Body of pancreas (tissue), 4 donors: Measurements from ENCODE around the gene RNF14. TPM values are rescaled to one million over a fixed set of nuclear protein-coding genes. Genes with fewer than 3 reads are reported as not detected.

Source experiments
- ATAC-seq: fragments of 150-250 bp; one replicate; pipeline ENCODE4 v1.9.1; 2016
- DNase-seq, 4 donors: peaks; one replicate each; pipeline ENCODE4 v3.0.0-alpha.2; 2019
- H3K27ac ChIP-seq, 4 donors: fragments of 200-600 bp; sonication (generic); 1 replicate in 3 of 4; 2 replicates in 1 of 4; pipeline versions ENCODE4 v1.5.1 to v1.6.1; 2016 to 2019; ENCODE audit warnings: mild to moderate bottlenecking in 1 of 4, mixed read lengths in 1 of 4, moderate library complexity in 1 of 4
- H3K27me3 ChIP-seq, 2 donors: fragments of 200-600 bp; sonication (generic); one replicate each; pipeline ENCODE4 v1.6.0; 2016; ENCODE audit warnings: mild to moderate bottlenecking in 1 of 2
- H3K36me3 ChIP-seq, 2 donors: fragments of 200-600 bp; sonication (generic); replicated peaks in 1 of 2; 2 replicates each; pipeline ENCODE4 v1.5.1; 2016; ENCODE audit warnings: low read depth in 2 of 2; ENCODE audit not compliant: insufficient read depth in 1 of 2
- H3K4me1 ChIP-seq: fragments of 200-600 bp; sonication (generic); one replicate; pipeline ENCODE4 v1.6.0; 2016
- H3K4me3 ChIP-seq, 2 donors: fragments of 200-600 bp; sonication (generic); 1 replicate in 1 of 2; 2 replicates in 1 of 2; pipeline ENCODE4 v1.5.1; 2016 to 2019
- H3K9me3 ChIP-seq, 3 donors: fragments of 200-600 bp; sonication (generic); 1 replicate in 2 of 3; 2 replicates in 1 of 3; pipeline ENCODE4 v1.5.1; 2016
- POLR2A ChIP-seq, 3 donors: fragments of 450-650 bp; IDR thresholded peaks; one replicate each; pipeline ENCODE4 v1.6.1; 2016; ENCODE audit warnings: antibody characterized with exemption in 3 of 3, mild to moderate bottlenecking in 2 of 3
- WGBS, 2 donors: methylation state at CpG; one replicate each; pipeline ENCODE4 v1.1.5; 2017; 5-methylcytosine and 5-hydroxymethylcytosine counted together
- intact Hi-C: fragments of 100-400 bp; cut with DNase I; formaldehyde crosslinking; loops from one replicate; pipeline ENCODE4 v1.15.1; 2023
- total RNA-seq, 2 donors: library from RNA; depleted of rRNA; stranded (reverse); fragments of >200 nt; gene quantifications; one replicate each; pipeline ENCODE4 v1.1.0, GENCODE V29; 2016
- TF ChIP-seq, protein P1 (sequence below), 7 experiments: fragments of 450-650 bp in 4 of 7; fragments of 200-600 bp in 3 of 7; sonication (generic) in 3 of 7; IDR thresholded peaks; one replicate each; pipeline ENCODE4 v1.5.1; 2016 to 2019; ENCODE audit warnings: antibody characterized with exemption in 7 of 7

Gene RNF14
- total RNA-seq, 2 donors from 2014 or later: 29.3 to 44.2 TPM

DNA sequence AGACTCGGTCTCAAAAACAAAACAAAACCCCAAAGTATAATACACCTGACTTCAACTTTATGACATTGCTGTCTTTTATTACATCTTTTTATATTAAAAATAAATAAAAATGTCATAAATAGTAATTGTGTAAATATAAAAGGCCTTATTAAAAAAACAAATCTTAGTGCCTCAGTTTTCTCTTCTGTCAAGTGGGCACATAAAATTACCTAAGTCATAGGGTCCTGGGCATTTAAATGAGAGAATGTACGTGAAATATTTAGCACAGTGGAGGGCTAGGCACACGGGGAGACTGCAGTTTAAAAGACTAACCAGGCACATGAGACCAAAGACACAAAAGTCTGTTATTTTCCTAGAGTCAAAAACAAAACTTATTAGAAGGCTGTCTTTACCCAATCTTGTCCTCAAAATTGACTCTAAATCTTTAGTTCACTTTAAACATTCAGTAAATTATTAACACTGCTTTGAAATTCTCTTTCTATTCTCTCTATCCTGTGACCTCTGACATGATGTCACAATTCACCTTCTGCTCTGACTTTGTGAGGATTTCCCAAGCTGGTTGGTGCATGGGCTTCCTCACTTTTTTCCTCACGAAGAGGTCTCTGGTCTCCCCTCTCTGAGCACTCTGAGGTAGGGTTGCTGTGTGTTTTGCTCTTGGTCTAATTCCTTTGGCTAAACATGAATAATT, 2.5 kb upstream of the RNF14 start:
- Histone ChIP-seq H3K4me1 (peaks cover 19% of the 10 kb centered on the region), H3K36me3 (no peaks in the 10 kb centered on the region), H3K4me3 (no peak overlapping the region), H3K27me3 (no peaks in the 10 kb centered on the region), H3K9me3 (no peaks in the 10 kb centered on the region), H3K27ac (no peak overlapping the region)
- ATAC-seq: no peak
- no peak for TF ChIP-seq POLR2A (IDR thresholded peaks at IDR 0.05)
- TF ChIP-seq, protein P1, sequence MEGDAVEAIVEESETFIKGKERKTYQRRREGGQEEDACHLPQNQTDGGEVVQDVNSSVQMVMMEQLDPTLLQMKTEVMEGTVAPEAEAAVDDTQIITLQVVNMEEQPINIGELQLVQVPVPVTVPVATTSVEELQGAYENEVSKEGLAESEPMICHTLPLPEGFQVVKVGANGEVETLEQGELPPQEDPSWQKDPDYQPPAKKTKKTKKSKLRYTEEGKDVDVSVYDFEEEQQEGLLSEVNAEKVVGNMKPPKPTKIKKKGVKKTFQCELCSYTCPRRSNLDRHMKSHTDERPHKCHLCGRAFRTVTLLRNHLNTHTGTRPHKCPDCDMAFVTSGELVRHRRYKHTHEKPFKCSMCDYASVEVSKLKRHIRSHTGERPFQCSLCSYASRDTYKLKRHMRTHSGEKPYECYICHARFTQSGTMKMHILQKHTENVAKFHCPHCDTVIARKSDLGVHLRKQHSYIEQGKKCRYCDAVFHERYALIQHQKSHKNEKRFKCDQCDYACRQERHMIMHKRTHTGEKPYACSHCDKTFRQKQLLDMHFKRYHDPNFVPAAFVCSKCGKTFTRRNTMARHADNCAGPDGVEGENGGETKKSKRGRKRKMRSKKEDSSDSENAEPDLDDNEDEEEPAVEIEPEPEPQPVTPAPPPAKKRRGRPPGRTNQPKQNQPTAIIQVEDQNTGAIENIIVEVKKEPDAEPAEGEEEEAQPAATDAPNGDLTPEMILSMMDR (IDR thresholded peaks at IDR 0.05): no peak
- WGBS, 2 donors: 59 to 62% methylated on average over 4 of the region's 4 CpGs
- intact Hi-C loops: no loop called here
- DNase-seq: no peak

DNA sequence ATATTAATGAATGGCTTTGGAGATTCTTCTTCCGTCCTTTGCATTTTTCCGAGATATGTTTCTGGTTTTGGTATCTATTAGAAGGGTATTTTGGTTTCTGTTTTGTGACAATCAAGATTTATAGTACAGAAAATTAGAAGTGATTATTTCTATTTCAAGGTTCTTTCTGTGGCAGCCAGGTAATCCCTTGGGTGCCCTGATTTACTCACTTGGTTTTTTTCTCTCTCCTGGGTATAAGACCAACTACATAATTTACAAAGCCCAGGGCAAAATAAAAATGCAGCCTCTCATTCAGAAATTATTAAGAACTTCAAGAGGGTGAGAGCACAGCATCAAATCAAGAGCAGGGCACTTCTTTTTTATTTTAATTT, 2.0 kb upstream of the RNF14 start:
- 81 to 89% methylated on average over 2 of the region's 2 CpGs for WGBS, 2 donors
- H3K4me3 ChIP-seq: no peak overlapping the region
- peaks cover 19% of the 10 kb centered on the region for H3K4me1 ChIP-seq
- intact Hi-C loops: no loop called here
- H3K27ac ChIP-seq: no peak overlapping the region
- DNase-seq (no peak), ATAC-seq (no peak)
- no peaks in the 10 kb centered on the region for H3K9me3 ChIP-seq
- H3K36me3 ChIP-seq: no peaks in the 10 kb centered on the region
- no peaks in the 10 kb centered on the region for H3K27me3 ChIP-seq
- TF ChIP-seq, protein P1 (IDR thresholded peaks at IDR 0.05): no peak
- TF ChIP-seq POLR2A (IDR thresholded peaks at IDR 0.05): no peak

DNA sequence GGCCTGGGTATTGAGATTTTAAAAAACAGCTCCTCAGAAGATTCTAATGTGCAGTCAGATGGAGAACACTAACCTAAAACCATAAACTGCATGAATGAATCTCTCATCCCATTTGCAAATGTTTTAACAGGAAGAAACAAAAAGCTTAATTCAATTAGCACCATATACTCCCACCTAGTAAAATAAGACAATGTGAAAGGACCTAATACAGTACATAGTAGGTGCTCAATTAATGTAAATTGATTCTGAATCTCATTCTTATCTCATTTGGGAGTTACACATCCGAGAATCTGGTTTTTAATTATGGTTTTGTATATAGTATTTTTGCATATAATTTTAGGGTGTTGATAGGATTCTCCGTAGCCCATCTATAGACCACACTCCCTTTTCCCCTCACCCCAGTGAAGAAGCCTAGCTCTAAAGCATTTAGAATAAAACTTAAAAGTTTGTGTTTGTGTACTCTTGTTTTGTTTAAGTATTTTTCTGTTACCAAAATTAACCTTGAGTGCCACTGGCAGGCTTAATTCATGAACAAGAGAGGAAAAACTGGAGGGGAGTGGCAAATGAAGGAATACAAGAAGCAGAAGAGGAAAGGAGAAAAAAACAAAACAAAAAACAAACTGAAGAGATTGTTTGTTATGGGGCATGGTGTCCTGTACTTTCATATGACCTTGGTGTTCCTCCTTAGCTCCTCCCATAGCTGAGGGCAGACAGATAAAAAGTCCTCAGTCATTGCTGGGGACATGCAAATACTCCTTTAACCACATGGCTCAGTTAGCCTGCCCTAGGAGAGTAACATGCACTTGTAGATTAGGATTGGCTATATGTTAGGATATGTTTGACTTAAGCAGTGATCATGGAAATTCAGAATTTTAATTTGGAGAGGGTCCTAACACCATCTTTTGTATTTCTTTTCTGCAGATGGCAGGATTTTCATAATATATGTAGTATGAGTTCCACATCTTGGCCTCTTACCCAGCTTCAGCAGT, 1.2 kb downstream of the RNF14 start:
- H3K9me3 ChIP-seq: no peaks in the 10 kb centered on the region
- no peak for TF ChIP-seq POLR2A (IDR thresholded peaks at IDR 0.05)
- no peaks in the 10 kb centered on the region for H3K27me3 ChIP-seq
- peak overlapping the region; percentile 86 to 97 (median 91) for H3K27ac ChIP-seq
- intact Hi-C loops: no loop called here
- peak overlapping the region; percentile 33 to 55 for H3K4me3 ChIP-seq
- H3K4me1 ChIP-seq: peaks cover 19% of the 10 kb centered on the region
- 53 to 55% methylated on average over 2 of the region's 2 CpGs for WGBS, 2 donors
- no peak for ATAC-seq
- peaks cover 0 to 3% of the 10 kb centered on the region in 2 donors for H3K36me3 ChIP-seq
- no peak for DNase-seq

DNA sequence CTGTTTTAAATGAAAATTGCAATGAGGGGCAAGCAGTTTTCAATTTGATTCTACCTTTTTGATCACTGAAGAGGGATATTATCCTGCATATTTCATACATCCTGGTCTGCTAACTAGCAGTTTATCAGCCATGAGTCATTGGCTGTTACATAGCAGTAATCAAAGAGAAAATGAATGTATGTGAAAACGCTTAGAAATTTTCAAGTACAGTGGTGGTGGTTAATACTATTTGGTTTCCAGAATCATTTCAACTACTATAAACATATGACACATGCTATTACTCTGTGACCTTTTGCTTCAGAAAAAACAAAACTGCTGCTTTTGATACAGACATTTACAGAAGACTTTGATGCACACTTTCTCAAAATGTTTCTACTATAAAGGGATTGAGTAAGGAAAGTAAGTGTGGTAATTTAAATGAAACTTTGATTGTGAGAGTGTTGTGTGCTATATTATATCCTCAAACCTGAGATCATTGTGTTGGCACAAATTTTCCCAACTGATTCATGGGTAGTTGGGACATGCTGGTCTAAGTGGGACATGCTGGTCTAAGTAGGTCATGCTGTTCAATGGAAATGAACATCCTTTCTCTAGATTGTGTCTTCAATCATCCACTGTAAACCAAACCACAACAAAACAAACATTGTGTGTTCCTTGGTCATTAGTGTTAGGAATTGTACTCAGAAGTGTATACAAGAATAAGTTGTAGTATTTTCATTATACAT, 5.1 kb downstream of the RNF14 start:
- no peak for TF ChIP-seq POLR2A (IDR thresholded peaks at IDR 0.05)
- TF ChIP-seq, protein P1 (IDR thresholded peaks at IDR 0.05): no peak
- no peak overlapping the region for H3K27ac ChIP-seq
- peaks cover 14% of the 10 kb centered on the region for H3K4me1 ChIP-seq
- peaks cover 0 to 18% of the 10 kb centered on the region in 2 donors for H3K36me3 ChIP-seq
- intact Hi-C loops: no loop called here
- ATAC-seq: no peak
- no peaks in the 10 kb centered on the region for H3K27me3 ChIP-seq
- no peaks in the 10 kb centered on the region for H3K9me3 ChIP-seq
- WGBS, 2 donors: 52 to 78% methylated on average over 1 of the region's 1 CpG
- no peak overlapping the region for H3K4me3 ChIP-seq
- DNase-seq: no peak

DNA sequence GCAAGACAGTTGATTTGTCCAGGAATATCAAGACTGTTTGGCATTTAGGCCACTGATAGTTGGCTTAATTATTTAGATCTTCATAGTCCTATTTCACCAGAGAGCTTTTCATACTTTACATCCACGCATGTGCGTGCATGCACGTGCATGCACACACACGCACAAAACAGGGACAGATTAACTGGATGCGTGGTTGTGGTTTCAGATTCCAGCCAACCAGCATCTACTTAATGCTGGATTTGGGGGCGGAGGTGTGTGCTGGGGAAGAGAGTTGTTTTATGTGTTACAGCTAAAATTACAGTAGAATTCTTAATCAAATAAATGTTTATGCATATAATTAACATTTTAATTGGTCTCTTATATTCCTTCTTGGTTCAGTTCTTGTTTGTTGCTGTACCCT, 7.3 kb downstream of the RNF14 start:
- H3K4me3 ChIP-seq: no peak overlapping the region
- ATAC-seq: no peak
- H3K36me3 ChIP-seq: peaks cover 0 to 30% of the 10 kb centered on the region in 2 donors
- no peak for DNase-seq
- TF ChIP-seq, protein P1 (IDR thresholded peaks at IDR 0.05): no peak
- TF ChIP-seq POLR2A (IDR thresholded peaks at IDR 0.05): no peak
- H3K27ac ChIP-seq: no peak overlapping the region
- intact Hi-C loops: no loop called here
- H3K27me3 ChIP-seq: no peaks in the 10 kb centered on the region
- no peaks in the 10 kb centered on the region for H3K9me3 ChIP-seq
- no peaks in the 10 kb centered on the region for H3K4me1 ChIP-seq
- WGBS, 2 donors: 94 to 97% methylated on average over 6 of the region's 6 CpGs
